Smooth muscle cell (in vitro differentiated cells): ENCODE results near the gene SERPINB10. TPM values are rescaled to one million over a fixed set of nuclear protein-coding genes. Genes with fewer than 3 reads are reported as not detected.

Experiments used
- DNase-seq: peaks from one replicate; lab custom pipeline; 2025; ENCODE audit not compliant: unreplicated experiment; lab: John Stamatoyannopoulos, UW
- H2AFZ ChIP-seq: fragments of 200-600 bp; sonication (generic); 2 replicates; pipeline ENCODE4 v1.6.0; 2016; ENCODE audit warnings: antibody characterized with exemption, low read depth, mild to moderate bottlenecking
- H3F3A ChIP-seq: fragments of 200-600 bp; sonication (generic); 2 replicates; pipeline ENCODE4 v1.6.0; 2017; ENCODE audit warnings: antibody characterized with exemption, low read depth
- H3K27ac ChIP-seq: fragments of 200-600 bp; sonication (generic); 2 replicates; pipeline ENCODE4 v1.5.1; 2016; ENCODE audit warnings: low read depth, mild to moderate bottlenecking
- H3K27me3 ChIP-seq: fragments of 200-600 bp; sonication (generic); 2 replicates; pipeline ENCODE4 v1.6.1; 2016; ENCODE audit warnings: low read depth, mild to moderate bottlenecking
- H3K36me3 ChIP-seq: fragments of 200-600 bp; sonication (generic); 2 replicates; pipeline ENCODE4 v1.5.1; 2016; ENCODE audit warnings: low read depth
- H3K4me1 ChIP-seq: fragments of 200-600 bp; sonication (generic); 2 replicates; pipeline ENCODE4 v1.5.1; 2016; ENCODE audit warnings: low read depth
- H3K4me2 ChIP-seq: fragments of 200-600 bp; sonication (generic); 2 replicates; pipeline ENCODE4 v1.6.0; 2016; ENCODE audit warnings: mild to moderate bottlenecking
- H3K4me3 ChIP-seq: fragments of 200-600 bp; sonication (generic); 2 replicates; pipeline ENCODE4 v1.5.1; 2016; ENCODE audit warnings: mild to moderate bottlenecking
- H3K79me2 ChIP-seq: fragments of 200-600 bp; sonication (generic); 2 replicates; pipeline ENCODE4 v1.6.0; 2016; ENCODE audit warnings: low read depth, mild to moderate bottlenecking
- H3K9ac ChIP-seq: fragments of 200-600 bp; sonication (generic); 2 replicates; pipeline ENCODE4 v1.6.0; 2016; ENCODE audit warnings: low read depth
- H3K9me3 ChIP-seq: fragments of 200-600 bp; sonication (generic); replicated peaks from 2 replicates; pipeline ENCODE4 v1.5.1; 2016; ENCODE audit warnings: low read depth
- H4K20me1 ChIP-seq: fragments of 200-600 bp; sonication (generic); 2 replicates; pipeline ENCODE4 v1.6.0; 2016; ENCODE audit warnings: low read depth
- CTCF ChIP-seq: fragments of 200-600 bp; sonication (generic); IDR thresholded peaks from 2 replicates; pipeline ENCODE4 v1.5.1; 2017; ENCODE audit warnings: borderline replicate concordance, mild to moderate bottlenecking, antibody characterized with exemption; ENCODE audit not compliant: insufficient read depth, poor library complexity, severe bottlenecking
- WGBS: methylation state at CpG from one replicate; pipeline ENCODE4 v1.1.7; 2016; ENCODE audit warnings: low lambda C conversion rate; 5-methylcytosine and 5-hydroxymethylcytosine counted together
- polyA plus RNA-seq: library from polyadenylated mRNA; unstranded; fragments of >200 nt; fragmentation: Nextera tagmentation; extraction: Ambion mirVana; gene quantifications from 2 replicates; pipeline ENCODE4 v1.2.1, GENCODE V29; 2016
- total RNA-seq: library from RNA; depleted of rRNA; stranded (reverse); fragments of >200 nt; gene quantifications from 2 replicates; pipeline ENCODE4 v1.2.3, GENCODE V29; 2014

The SERPINB10 gene
- total and polyA plus RNA-seq, 2 experiments from 2014 or later = 0.31 TPM; not detected in 1

- Histone ChIP-seq H3K9ac (no peak overlapping the region), H3F3A (no peaks in the 10 kb centered on the region), H3K79me2 (no peaks in the 10 kb centered on the region), H3K4me1 (no peaks in the 10 kb centered on the region), H3K27me3 (no peaks in the 10 kb centered on the region), H3K27ac (no peak overlapping the region), H3K4me3 (no peak overlapping the region), H2AFZ (no peak overlapping the region), H3K36me3 (no peaks in the 10 kb centered on the region), H4K20me1 (no peaks in the 10 kb centered on the region), H3K4me2 (no peak overlapping the region), H3K9me3 (no peaks in the 10 kb centered on the region)
- no peak for DNase-seq
- TF ChIP-seq CTCF = no peak
- 100% methylated on average over 1 of the region's 1 CpG for WGBS
These were observed 3.7 kb upstream of the SERPINB10 start for GRCh38 chr18:63903851-63904570.

- Histone ChIP-seq H3K79me2 (no peaks in the 10 kb centered on the region), H3F3A (no peaks in the 10 kb centered on the region), H3K9ac (no peak overlapping the region), H3K4me3 (no peak overlapping the region), H2AFZ (no peak overlapping the region), H3K27me3 (no peaks in the 10 kb centered on the region), H3K9me3 (no peaks in the 10 kb centered on the region), H4K20me1 (no peaks in the 10 kb centered on the region), H3K4me1 (no peaks in the 10 kb centered on the region), H3K4me2 (no peak overlapping the region), H3K27ac (no peak overlapping the region), H3K36me3 (no peaks in the 10 kb centered on the region)
- no peak for DNase-seq
- WGBS = 80% methylated on average over 1 of the region's 1 CpG
- no peak for TF ChIP-seq CTCF
These were observed 3.1 kb upstream of the SERPINB10 start for GRCh38 chr18:63904694-63905093.

GRCh38 chr18:63905361-63905760 lies 2.4 kb upstream of the SERPINB10 start:
- TF ChIP-seq CTCF = no peak
- 92% methylated on average over 2 of the region's 2 CpGs for WGBS

GRCh38 chr18:63906056-63906455 lies 1.7 kb upstream of the SERPINB10 start:
- H3K27ac ChIP-seq = no peak overlapping the region

More at GRCh38 chr18:63905361-63905760, 2.4 kb upstream of the SERPINB10 start:
- no peak overlapping the region for H2AFZ ChIP-seq
- no peaks in the 10 kb centered on the region for H3K79me2 ChIP-seq
- no peaks in the 10 kb centered on the region for H3K36me3 ChIP-seq
- no peaks in the 10 kb centered on the region for H3K9me3 ChIP-seq
- H3K27ac ChIP-seq = no peak overlapping the region
- H3K9ac ChIP-seq = no peak overlapping the region
- no peaks in the 10 kb centered on the region for H3K4me1 ChIP-seq
- DNase-seq = no peak
- no peak overlapping the region for H3K4me3 ChIP-seq
- no peaks in the 10 kb centered on the region for H4K20me1 ChIP-seq
- H3F3A ChIP-seq = no peaks in the 10 kb centered on the region
- H3K4me2 ChIP-seq = no peak overlapping the region
- no peaks in the 10 kb centered on the region for H3K27me3 ChIP-seq

More at GRCh38 chr18:63906056-63906455, 1.7 kb upstream of the SERPINB10 start:
- no peaks in the 10 kb centered on the region for H4K20me1 ChIP-seq
- H2AFZ ChIP-seq = no peak overlapping the region
- H3K9me3 ChIP-seq = no peaks in the 10 kb centered on the region
- TF ChIP-seq CTCF = no peak
- DNase-seq = no peak
- no peak overlapping the region for H3K9ac ChIP-seq
- 84% methylated on average over 1 of the region's 1 CpG for WGBS
- H3K79me2 ChIP-seq = no peaks in the 10 kb centered on the region
- H3K4me1 ChIP-seq = no peaks in the 10 kb centered on the region
- H3K27me3 ChIP-seq = no peaks in the 10 kb centered on the region
- H3F3A ChIP-seq = no peaks in the 10 kb centered on the region
- H3K4me3 ChIP-seq = no peak overlapping the region
- no peaks in the 10 kb centered on the region for H3K36me3 ChIP-seq
- H3K4me2 ChIP-seq = no peak overlapping the region
